Astrocyte (in vitro differentiated cells and primary cell): ENCODE measurements around the gene CSF1.

Experiments used
- CTCF ChIP-seq: IDR thresholded peaks from 2 replicates; pipeline ENCODE4 v1.5.1; 2011; ENCODE audit warnings: low read depth, mild to moderate bottlenecking, inconsistent platforms, low read length, moderate library complexity; ENCODE audit not compliant: insufficient read depth
- EZH2 ChIP-seq: IDR thresholded peaks from 2 replicates; pipeline ENCODE4 v1.6.1; 2012; ENCODE audit warnings: mild to moderate bottlenecking, low read length, inconsistent platforms; ENCODE audit not compliant: insufficient read depth

GRCh38 chr1:109897259-109897955, 13.2 kb upstream of the CSF1 start:
- no peak for TF ChIP-seq CTCF
- no peak for TF ChIP-seq EZH2
